ENCODE measurements around the gene PRKG1.

The PRKG1 gene

DNA sequence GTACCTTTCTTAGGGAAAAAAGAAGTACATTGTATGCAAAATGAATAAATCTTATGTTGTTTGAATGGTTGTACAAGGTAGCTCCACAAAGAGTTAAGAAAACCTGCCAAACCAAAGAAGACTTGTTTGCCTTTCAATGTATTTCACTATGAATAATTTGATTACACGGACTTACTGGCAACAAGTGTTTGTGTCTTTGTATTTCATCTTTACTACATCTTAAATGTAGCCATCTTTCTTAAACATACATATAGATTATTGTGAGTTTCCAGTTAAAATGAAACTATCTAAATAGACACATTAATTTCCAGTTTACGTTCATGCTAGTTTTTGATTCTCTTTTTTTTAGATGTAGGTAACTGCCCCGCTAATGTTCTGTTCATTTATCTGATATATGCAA is 2.8 kb downstream of the PRKG1 start:
- no peak for DNase-seq

DNA sequence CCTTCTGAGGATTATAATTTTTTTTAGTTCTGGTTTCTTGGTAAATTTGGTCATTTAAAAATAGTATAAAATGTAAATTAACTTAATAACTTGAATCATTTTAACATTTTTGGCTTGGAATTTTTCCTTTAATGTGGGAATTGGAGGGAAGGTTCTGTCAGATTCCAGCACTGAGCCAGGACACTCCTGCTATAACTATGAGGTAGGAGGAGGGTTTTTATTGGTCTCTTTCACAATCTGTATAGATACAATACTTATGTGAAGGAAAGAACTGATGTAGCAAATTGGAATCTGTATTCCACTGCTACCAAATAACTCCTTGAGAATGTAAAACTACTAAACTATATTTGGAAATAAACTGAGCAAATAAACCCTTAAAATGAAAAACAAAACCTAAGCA is 3.2 kb downstream of the PRKG1 start:
- DNase-seq: no peak

DNA sequence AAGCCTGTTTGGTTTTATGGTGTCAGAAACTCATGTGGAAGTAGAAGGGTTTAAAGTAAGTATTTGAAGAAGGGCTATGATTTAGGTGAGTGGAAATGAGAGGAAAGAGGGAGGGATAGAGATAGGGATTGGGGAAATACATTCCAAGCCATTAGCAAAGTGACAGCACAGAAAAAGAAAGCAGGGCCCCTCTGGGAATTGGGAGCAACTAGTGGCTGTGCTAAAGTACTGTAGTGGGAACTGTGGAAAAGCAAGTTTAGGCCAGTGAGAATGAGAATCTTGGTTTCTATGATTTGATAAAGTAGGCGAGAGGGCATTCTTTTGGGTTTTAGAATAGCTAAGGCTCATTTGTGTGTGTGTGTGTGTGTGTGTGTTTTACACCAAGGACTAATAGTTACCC is 5.0 kb downstream of the PRKG1 start:
- no peak for DNase-seq

DNA sequence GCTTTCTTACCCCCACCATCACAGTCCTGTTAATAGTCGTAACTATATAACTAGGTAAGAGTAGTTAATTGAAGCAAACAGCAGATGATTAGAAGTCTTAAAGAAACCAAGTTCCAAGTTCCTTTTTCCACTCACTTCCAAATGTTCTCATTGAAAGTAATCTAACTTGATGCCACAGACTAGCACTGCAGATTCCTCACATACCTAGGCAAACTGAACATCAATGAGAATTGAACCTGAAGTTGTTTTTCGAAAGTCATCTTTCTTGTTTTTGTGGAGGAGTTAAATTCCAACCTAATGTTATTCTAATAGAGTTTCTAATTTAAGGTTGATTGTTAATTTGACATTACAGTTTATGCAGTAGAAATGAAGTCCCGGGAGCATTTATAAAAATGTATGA is 5.5 kb downstream of the PRKG1 start:
- no peak for DNase-seq

DNA sequence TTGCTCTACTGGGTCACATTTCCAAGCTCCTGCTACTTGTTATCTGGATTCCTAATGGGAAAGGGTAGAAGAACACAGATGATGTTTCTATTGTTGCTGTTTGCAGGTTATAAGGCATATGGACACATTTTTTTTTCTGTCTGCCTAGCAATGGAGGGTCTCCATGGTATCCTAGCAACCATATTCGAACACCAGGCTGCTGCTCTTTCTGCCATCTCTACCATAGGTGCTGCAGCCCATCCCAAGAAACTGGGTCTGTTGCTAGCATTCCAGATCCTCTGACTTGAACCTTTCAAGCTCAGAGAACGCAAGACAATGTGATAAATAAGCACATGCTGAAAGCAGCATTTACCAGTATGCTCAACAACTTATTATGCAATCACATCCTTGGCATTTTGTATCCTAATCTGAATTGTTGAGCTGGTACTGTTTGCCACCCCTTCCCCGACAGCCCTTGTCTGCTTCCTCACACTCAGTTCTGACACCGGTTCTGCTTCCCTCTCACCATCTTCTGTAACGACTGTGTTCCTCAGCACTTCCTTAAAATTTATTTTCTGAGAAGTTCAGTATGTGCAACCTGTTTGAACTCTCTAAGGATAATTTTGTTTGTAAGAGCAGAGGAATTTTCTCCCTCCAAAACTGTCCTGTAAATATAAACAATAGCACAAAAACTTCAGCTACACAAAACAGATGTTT is 6.2 kb downstream of the PRKG1 start:
- no peak for DNase-seq

DNA sequence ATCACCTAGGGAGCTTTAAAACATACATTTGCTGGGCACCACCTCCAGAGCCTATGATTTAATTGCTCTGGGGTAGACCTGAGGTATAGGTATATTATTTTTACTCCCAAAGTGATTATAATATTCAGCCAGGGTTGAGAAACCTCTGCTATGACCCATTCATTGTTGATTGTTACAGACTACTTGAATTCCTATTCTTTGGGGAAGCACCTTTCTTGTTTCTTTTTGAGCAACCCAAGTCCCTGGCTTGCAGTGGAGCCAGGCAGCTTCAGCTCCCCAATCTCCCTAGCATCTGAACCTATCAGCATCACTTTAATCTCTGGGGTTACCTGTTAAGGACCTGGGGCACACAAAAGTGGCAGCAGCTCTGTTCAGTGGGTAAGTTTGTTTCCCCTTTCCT is 8.6 kb downstream of the PRKG1 start:
- no peak for DNase-seq

DNA sequence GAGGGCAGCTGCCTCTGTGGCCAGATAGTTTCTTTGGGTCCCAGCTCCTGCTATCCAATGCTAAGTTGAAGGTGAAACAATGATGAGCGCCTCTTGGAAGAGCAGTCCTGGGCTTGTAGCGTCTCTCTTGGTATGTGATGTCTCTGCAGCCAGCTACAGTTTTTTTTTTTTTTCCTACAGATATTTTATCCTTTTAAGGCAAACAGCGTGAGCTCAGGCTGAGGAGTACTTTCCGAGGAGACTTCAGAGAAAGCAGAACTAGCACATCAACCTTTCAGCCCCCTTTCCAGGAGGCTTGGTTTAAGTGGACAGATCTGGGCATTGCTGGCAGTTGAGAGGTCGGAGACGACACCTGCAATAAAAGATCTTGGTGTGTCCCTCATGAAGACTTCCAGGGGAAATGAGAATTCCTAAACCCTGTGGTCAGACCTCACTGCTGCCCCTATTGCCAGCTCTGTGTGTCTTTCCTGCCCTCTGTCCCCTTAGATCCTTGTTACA is 9.1 kb downstream of the PRKG1 start:
- DNase-seq: no peak

DNA sequence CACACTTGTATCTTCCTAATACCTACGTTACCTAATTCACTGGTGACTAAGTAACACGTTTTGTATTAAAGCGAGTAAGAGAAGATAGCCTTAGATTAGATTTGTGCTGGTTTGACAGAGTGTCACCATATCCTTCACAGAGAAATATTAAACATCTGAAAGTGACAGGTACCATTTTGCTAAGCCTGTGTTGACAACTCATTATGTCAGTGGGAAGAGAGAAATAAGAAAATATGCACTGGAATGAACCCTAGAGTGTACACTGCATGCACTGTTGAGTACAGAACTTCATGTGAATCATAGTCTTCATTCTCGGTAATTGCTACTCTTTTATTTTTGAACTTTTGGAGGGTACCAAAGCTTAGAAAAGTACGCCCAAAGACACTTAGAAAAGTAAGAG is 10.9 kb downstream of the PRKG1 start:
- DNase-seq: no peak

DNA sequence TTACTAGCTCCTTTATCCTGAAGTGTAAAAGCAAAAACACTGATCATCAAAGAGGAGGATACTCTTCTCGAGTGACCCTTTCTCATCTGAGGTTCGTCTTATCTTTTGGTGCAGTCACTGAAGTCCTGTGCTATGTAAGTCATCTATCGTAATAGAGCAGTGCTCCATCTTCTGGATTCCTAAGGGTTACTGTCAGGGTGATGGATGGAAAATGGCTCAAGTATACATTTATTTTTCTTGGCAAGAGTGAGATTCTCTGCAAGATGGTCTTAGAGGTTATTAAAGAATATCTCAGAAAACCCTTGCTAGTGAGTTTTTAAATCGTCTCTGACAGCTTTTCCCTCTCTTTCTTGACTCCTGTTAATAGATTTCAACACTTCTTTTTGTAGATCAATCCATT is 12.4 kb downstream of the PRKG1 start:
- no peak for DNase-seq

DNA sequence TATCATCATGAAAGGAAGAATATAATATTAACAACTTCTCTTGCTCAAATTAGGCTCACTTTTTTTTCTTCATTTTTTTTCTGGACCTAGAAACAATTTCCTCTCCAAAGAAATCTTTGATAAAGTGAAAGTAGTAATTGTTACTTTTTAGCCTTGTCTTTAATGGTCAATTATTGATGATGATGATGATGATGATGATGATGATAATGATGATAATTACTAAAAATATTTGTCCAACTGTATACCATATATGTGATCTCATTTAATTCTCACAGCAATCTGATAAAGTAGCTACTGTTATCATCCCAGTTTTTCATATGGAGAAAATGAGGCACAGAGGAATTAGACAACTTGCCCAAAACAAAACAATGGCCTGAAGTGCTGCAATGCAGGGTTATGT is 12.8 kb downstream of the PRKG1 start:
- no peak for DNase-seq

DNA sequence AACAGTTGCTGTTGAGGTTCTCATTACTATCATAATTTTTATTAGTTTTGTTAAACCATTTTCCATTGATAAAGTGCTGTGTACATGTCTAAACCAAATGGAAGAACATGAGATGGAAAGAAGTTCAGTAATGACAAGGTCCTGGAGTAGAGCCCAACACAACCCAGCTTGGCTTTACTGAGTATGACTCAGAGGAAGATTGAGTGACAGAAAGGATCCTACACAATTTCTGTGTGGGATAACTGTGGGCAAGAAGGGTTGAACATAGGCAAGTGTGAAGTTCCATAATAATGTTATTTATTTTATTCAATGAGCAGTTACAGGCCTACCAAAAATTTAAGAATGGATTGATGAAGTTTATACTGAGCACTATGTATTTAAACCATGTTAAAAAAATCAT is 15.9 kb downstream of the PRKG1 start:
- no peak for DNase-seq

DNA sequence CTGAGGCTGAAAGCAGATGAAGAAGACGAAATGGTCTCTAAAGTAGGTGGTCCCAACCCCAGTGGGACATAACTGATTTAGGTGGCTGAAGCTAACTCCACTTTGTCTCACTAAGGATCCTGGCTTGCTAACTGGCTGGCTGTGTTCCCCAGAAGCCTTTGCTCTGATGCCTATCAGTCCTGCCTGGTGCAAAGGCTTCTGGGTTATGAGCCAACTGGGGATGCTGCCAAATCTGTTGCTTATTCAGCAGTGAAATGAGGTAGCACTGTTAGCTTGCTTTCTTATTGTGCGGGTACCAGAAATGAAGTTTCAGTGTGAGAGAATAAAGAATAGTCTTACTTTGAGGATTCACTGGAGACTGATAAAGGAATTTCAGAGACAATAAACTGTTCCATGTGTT is 18.1 kb downstream of the PRKG1 start:
- DNase-seq: no peak

DNA sequence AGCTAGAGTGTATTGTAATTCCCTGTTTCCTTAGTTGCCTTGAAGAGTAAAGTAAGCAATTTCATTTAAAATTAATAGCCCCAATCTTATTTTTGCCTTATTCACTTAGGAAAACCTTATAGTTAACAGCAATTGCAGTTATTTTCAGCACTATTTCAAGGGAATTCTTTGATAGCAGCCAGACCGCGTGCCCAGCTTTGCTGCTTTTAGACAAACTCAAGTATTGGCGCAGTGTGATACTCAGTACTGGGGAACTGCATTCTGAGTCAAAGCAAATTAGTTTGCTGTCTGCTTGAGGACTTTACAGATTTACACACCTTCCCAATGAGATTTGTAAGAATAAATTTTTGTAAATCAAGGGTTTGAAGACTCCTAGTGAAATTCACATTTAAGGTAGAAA is 21.2 kb downstream of the PRKG1 start:
- no peak for DNase-seq

DNA sequence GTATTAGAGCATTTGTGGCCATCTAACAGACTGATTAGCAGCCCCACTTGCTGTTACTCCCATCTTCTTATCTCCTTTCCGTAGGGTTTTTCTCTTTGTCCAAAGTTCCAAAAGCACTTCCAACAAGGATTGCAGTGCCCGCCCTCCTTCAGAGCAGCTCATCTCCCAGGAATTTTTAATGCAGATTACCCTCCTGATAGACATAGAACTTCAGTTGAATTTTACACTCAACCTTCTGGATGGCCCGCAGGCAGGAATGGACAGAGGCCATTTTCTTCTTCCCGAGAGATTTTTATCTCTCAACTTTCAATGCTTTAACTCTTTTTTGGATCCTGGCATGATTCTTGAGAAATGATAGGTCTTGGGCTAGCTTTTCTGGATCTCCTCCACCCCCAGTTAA is 23.3 kb downstream of the PRKG1 start:
- no peak for DNase-seq

DNA sequence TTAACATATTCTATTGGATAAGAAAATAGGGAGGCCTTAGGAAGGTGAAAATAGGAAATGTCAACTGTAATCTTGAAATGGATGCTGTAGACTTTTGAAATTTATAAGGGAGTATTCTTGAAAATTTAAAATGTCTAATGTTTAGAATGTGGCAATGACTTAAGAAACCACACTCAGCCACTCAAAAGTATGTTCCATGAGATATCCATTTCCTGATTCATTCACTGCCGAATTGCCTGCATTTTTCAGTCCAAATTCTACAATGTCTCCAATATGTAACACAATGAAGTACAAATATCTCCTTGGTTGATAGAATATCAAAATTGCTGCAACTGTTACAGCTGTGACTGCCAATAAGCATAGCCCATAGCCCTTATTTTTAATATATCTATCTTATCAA is 25.9 kb downstream of the PRKG1 start:
- no peak for DNase-seq

DNA sequence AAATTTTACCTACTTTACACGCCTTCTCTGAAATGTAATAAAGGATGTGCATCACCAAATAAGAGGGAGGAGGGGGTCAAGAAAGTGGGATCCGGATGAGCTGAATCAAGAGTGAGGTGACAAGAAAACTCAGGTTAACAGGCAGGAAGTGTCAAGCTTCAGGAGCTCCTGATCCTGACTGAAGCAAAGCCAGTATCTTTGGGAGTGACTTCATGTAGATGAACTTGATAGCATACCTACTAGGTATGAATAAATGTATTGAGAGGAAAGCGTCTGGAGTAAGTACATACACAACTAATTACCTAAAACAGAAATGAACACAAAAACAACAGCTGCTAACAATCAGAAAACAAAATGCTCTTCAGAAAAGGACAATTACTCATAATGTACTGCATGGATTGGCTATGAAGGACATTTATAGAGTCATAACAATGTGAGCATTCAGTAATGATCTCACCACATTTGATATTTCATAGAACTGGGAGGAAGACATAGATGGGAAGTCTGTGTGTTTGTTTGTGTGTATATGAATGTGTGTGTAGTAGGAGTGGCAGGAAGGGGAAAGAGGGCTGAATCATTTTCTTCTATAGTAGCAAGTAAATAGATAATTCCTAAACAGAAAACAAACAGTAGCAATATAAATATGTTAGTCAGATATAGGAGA is 29.4 kb downstream of the PRKG1 start:
- DNase-seq: no peak

DNA sequence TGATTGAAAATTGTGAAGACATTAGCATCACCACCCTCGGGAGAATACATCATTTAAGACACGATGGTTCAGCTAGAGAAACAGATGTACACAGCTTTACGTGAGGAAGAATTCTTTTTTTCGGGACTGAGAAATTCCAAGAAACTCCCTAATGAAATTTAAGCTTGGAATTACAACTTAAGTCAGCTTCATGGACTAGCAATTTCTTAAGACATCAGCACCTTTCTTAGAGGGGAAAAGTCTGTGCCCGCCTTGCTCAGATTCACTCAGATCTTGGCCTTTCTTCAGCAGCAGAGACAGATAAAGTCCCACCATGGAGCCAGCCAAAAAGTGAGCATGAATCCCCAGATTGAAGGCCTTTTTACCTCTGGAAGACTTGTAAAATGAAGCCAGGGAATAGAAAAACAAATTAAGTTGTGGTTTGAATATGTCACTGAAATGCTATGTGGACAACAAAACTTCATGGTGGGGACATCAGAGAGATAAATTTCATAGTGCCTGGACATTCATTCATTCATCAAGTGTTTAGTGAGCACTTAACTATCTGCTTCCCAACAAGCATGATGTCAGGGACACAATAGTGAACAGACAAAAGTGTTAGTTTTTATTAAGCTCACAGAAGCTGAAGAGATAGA is 32.1 kb downstream of the PRKG1 start:
- no peak for DNase-seq

DNA sequence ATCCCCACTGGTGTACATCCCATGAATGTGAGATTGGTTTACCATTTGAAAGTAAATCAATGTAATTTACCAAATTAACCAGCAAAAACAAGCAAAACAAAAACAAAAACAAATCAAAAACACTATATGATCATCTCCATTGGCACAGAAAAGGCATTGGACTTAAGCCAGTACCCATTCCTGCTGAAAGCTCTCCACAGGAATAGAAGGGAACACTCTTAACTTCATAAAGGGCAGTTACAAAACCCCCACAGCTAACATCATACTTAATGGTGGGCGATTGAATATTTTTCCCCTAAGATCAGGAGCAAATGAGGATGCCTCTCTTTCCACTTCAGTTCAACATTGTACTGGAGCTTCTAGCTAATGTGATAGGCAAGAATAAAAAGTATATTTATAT is 34.1 kb downstream of the PRKG1 start:
- DNase-seq: no peak

DNA sequence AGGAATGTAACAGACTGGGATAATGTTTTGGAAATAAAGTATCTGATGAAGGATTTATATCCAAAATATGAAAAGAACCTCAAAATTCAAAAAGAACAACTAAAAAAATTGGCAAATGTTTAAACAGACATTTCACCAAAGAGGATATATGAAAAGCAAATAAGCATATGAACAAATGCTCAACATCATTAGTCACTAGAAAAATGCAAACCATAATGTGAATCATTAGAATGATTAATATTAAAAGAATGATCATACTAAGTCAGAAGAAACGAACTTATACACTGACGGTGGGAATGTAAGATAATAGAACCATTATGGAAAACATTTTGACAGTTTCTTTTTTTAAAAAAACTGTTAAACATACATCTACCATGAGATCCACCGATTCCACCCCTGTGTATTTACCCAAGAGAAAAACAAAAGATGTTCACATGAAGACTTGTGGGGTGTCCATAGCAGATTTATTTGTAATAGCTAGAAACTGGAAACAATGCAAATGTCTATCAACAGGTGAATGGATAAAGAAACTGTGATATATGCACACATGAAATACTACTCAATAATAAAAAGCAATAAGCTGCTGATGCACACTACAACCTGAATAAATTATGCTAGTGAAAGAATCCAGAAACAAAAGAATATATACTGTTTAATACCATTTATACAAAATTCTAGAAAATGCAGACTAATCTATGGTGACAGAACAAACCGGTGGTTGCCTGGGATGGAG is 35.7 kb downstream of the PRKG1 start:
- no peak for DNase-seq

DNA sequence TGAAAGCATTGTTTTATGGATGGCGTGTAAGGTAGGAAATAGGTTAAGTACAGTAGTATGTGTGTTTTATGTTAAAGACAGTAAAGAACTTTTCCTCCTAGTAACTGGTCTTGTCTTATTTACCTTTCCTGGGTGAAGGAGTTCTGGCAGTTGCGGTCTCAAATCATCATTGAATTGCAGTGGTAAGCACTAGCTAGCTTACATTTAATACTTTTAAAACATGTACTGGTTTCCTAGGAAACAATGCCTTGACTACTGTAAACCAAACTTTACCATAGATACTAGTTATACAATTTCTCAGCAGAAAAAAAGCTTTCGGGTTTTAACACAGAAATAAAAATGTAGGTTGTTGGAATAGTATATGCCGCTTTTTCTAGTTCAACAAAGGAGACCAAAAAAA is 37.7 kb downstream of the PRKG1 start:
- no peak for DNase-seq

DNA sequence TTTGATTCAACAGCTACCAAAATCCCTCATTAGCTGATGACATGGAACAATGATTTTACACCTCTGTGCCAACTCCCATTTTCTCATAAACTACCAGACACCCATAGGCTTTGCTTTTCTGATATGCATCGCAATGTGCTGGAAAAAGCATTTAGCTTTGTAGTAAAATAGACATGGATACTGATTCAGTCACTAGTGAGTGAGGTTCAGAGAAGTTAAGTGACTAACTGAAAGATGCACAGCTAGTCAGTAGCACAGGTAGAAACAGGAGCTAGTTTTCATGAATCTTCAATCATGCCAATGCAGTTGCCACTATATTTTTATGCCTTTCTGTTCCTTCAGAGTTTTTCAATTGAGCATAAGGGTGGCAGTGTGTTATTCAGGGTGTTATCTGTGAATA is 38.7 kb downstream of the PRKG1 start:
- DNase-seq: no peak

DNA sequence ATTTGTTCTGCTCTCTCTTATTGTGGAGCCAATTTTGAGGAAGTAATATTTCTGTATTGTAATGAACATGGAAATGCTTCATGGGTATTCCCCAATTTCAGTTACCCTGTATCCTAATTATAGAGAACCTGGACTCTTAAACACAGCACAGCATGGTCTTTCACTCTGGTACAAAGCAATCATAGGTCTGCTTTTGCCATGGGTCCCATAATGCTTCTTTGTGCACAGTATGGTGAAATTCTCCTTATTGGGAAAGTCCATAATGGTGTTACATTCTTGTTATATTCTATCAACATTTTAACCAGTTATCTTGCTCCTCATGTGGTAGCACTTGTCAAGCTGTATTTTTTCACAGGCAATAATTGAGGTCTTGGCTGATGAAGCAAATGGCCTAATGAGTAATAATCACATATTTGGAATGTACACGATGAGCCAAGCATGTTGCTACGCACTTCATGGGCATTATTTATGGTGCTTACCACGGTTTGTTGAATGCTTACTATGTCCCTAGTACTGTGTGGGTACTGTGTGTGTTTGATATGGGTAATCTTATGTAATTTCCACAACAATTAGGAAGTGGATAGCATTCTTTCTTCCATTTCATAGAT is 42.9 kb downstream of the PRKG1 start:
- no peak for DNase-seq

DNA sequence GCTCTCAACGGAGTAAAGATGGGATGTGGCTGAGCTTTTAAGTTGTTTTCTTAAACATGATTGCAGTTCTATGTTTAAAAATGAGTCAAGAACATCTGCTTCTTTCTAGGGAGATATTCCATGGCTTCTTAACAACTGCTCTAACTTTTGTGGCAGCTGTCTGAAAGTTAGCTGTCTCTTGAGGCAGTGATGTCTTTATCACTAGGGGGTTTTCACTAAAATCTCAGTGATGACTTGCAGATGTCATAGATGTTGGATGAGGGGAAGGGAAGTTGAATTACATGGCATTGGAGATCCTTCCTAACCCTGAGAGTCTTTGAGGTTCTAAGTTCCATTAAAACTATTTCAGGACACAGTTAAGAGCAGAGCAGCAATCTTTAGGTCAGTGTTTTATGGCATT is 43.5 kb downstream of the PRKG1 start:
- no peak for DNase-seq
